Erythroblast (primary cell): ENCODE measurements around the gene SKI.

ENCODE experiments used
- GATA1 ChIP-seq: IDR thresholded peaks from 2 replicates; pipeline ENCODE4 v1.6.1; 2011; ENCODE audit warnings: low read depth, mild to moderate bottlenecking, control low read depth, low read length, moderate library complexity
- POLR2A ChIP-seq: IDR thresholded peaks from 2 replicates; pipeline ENCODE4 v1.6.1; 2011; ENCODE audit warnings: mild to moderate bottlenecking, low read length

DNA sequence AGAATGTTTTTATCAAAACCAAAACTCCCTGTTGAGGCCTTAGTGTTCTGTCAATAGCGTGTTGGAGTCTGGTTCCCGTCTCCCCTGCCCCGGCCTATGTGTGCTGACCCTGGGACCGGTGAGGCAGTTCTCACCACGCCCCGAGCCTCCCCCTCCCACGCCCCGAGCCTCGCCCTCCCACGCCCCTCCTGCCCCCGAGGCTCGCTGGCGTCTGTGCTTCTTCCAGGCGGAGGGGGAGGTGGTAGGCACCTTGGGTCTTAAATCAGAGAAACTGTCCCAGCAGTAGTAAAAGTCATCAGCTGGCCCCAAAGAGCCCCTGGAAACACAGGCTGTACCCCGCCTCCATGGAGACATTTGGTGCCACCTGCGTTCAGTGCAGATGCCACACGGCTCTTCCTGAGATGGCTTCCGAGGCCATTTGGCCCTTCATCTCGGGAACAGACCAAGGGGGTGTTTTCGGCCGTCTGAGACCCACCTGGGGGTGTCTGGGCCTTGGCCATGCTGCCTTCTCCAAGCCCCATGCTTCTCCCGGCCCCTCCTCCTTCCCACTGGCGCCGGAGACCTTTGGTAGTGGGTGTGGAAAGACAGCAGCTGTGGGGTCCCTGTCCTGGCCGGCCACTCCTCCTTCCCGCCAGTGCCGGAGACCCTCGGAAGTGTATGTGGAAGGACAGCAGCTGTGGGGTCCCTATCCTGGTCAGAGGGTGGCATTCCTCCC lies 44.7 kb downstream of the SKI start:
- TF ChIP-seq POLR2A (no peak), GATA1 (no peak)
